Measurements from ENCODE around the gene SLC13A3. TPM values are rescaled to one million over a fixed set of nuclear protein-coding genes. Genes with fewer than 3 reads are reported as not detected.

Gene SLC13A3
- total and polyA plus RNA-seq, 4 donors: 1.5 to 10.7 (median 8.3) TPM

DNA sequence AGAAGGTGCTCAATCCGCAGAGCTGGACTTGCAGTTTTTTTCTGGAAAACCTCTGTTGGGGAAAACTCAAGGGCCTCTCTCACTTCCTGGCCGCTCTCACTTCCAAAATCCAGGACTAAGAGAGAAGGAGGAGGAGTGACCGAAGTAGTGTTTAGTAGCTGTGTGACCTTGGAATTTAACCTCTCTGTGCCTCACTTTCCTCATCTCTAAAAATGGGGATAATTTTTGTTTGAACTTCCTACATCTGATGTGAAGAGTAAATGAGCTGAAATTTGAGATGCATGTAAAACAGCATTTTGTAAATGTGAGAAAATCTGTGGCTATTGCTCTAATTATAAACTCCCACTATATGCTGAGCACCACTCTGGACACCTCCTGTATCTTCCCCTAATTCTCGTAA, 5.1 kb downstream of the SLC13A3 start:
- WGBS: 83% methylated on average over 4 of the region's 4 CpGs
- H3K9ac ChIP-seq (ENCODE audit: low read depth in 1 of 2, low read length in 2 of 2): no peak overlapping the region

DNA sequence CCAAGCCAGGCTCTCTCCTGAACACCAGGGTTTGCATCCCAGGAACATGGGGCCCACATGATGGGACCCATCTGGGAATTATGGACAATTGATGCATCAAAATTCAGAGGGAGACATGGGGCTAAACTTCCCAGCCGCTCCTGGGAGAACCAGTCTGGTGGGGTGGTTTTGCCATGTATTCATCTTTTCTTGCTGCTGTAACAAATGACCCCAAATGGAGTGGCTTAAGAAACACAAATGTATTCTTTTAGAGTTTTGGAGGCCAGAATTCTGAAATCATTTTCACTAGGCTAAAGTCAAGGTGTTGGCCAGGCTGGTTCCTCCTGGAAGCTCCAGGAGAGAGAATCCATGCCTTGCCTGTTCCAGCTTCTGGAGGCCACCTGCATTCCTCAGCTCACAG, 6.5 kb downstream of the SLC13A3 start:
- WGBS: 97% methylated on average over 1 of the region's 1 CpG

More for the DNA sequence above, 5.1 kb downstream of the SLC13A3 start:
- TF ChIP-seq, protein P1, sequence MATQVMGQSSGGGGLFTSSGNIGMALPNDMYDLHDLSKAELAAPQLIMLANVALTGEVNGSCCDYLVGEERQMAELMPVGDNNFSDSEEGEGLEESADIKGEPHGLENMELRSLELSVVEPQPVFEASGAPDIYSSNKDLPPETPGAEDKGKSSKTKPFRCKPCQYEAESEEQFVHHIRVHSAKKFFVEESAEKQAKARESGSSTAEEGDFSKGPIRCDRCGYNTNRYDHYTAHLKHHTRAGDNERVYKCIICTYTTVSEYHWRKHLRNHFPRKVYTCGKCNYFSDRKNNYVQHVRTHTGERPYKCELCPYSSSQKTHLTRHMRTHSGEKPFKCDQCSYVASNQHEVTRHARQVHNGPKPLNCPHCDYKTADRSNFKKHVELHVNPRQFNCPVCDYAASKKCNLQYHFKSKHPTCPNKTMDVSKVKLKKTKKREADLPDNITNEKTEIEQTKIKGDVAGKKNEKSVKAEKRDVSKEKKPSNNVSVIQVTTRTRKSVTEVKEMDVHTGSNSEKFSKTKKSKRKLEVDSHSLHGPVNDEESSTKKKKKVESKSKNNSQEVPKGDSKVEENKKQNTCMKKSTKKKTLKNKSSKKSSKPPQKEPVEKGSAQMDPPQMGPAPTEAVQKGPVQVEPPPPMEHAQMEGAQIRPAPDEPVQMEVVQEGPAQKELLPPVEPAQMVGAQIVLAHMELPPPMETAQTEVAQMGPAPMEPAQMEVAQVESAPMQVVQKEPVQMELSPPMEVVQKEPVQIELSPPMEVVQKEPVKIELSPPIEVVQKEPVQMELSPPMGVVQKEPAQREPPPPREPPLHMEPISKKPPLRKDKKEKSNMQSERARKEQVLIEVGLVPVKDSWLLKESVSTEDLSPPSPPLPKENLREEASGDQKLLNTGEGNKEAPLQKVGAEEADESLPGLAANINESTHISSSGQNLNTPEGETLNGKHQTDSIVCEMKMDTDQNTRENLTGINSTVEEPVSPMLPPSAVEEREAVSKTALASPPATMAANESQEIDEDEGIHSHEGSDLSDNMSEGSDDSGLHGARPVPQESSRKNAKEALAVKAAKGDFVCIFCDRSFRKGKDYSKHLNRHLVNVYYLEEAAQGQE (IDR thresholded peaks at IDR 0.05): no peak
- TF ChIP-seq NR2F2 (IDR thresholded peaks at IDR 0.05): no peak
- TF ChIP-seq HNF4A (conservative IDR thresholded peaks at IDR 0.05): no peak
- no peak for TF ChIP-seq FOXA2 (IDR thresholded peaks at IDR 0.05)
- TF ChIP-seq, protein P2, sequence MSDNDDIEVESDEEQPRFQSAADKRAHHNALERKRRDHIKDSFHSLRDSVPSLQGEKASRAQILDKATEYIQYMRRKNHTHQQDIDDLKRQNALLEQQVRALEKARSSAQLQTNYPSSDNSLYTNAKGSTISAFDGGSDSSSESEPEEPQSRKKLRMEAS (IDR thresholded peaks at IDR 0.05): no peak
- TF ChIP-seq FOXA1 (IDR thresholded peaks at IDR 0.05): no peak
- TF ChIP-seq, protein P3, sequence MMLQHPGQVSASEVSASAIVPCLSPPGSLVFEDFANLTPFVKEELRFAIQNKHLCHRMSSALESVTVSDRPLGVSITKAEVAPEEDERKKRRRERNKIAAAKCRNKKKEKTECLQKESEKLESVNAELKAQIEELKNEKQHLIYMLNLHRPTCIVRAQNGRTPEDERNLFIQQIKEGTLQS (IDR thresholded peaks at IDR 0.05): no peak
- no peak for TF ChIP-seq HNF4G (IDR thresholded peaks at IDR 0.05)
- TF ChIP-seq, protein P4, sequence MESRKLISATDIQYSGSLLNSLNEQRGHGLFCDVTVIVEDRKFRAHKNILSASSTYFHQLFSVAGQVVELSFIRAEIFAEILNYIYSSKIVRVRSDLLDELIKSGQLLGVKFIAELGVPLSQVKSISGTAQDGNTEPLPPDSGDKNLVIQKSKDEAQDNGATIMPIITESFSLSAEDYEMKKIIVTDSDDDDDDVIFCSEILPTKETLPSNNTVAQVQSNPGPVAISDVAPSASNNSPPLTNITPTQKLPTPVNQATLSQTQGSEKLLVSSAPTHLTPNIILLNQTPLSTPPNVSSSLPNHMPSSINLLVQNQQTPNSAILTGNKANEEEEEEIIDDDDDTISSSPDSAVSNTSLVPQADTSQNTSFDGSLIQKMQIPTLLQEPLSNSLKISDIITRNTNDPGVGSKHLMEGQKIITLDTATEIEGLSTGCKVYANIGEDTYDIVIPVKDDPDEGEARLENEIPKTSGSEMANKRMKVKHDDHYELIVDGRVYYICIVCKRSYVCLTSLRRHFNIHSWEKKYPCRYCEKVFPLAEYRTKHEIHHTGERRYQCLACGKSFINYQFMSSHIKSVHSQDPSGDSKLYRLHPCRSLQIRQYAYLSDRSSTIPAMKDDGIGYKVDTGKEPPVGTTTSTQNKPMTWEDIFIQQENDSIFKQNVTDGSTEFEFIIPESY (IDR thresholded peaks at IDR 0.05): no peak
- TF ChIP-seq JUND (IDR thresholded peaks at IDR 0.05): no peak
- no peak for DNase-seq (ENCODE audit: low spot score)
- no peak overlapping the region for H3K4me3 ChIP-seq (ENCODE audit: low read depth in 1 of 3, low read length in 3 of 3)
- no peak overlapping the region for H3K27ac ChIP-seq (ENCODE audit: low read depth in 1 of 2, low read length in 2 of 2)
- peaks cover 3 to 12% (median 7%) of the 10 kb centered on the region in 4 donors for H3K4me1 ChIP-seq (ENCODE audit: control insufficient read depth in 4 of 4, insufficient read depth in 4 of 4, low read length in 3 of 4)
- H3K9me3 ChIP-seq (ENCODE audit: control insufficient read depth in 4 of 4, low read length in 3 of 4): no peaks in the 10 kb centered on the region
- no peaks in the 10 kb centered on the region for H3K36me3 ChIP-seq (ENCODE audit: control insufficient read depth in 4 of 4, insufficient read depth in 3 of 4, low read depth in 1 of 4, low read length in 3 of 4)
- no peaks in the 10 kb centered on the region for H3K27me3 ChIP-seq (ENCODE audit: control insufficient read depth in 4 of 4, insufficient read depth in 4 of 4, low read length in 3 of 4)

More for the DNA sequence above, 6.5 kb downstream of the SLC13A3 start:
- H3K36me3 ChIP-seq (ENCODE audit: control insufficient read depth in 4 of 4, insufficient read depth in 3 of 4, low read depth in 1 of 4, low read length in 3 of 4): no peaks in the 10 kb centered on the region
- H3K4me1 ChIP-seq (ENCODE audit: control insufficient read depth in 4 of 4, insufficient read depth in 4 of 4, low read length in 3 of 4): peaks cover 3 to 19% (median 14%) of the 10 kb centered on the region in 4 donors
- no peak for DNase-seq (ENCODE audit: low spot score)
- H3K27ac ChIP-seq (ENCODE audit: low read depth in 1 of 2, low read length in 2 of 2): no peak overlapping the region
- H3K9me3 ChIP-seq (ENCODE audit: control insufficient read depth in 4 of 4, low read length in 3 of 4): no peaks in the 10 kb centered on the region
- no peaks in the 10 kb centered on the region for H3K27me3 ChIP-seq (ENCODE audit: control insufficient read depth in 4 of 4, insufficient read depth in 4 of 4, low read length in 3 of 4)
- no peak overlapping the region for H3K9ac ChIP-seq (ENCODE audit: low read depth in 1 of 2, low read length in 2 of 2)
- TF ChIP-seq HNF4A (conservative IDR thresholded peaks at IDR 0.05) (no peak), JUND (IDR thresholded peaks at IDR 0.05) (no peak), RXRA (IDR thresholded peaks at IDR 0.05) (no peak), HNF4G (IDR thresholded peaks at IDR 0.05) (no peak), RAD21 (IDR thresholded peaks at IDR 0.05) (no peak), YY1 (IDR thresholded peaks at IDR 0.05) (no peak), TAF1 (conservative IDR thresholded peaks at IDR 0.05) (no peak), EGR1 (IDR thresholded peaks at IDR 0.05; ENCODE audit: low read depth in 2 of 2) (no peak), NR2F2 (IDR thresholded peaks at IDR 0.05) (no peak), SP1 (IDR thresholded peaks at IDR 0.05) (no peak)
- TF ChIP-seq, protein P3 (IDR thresholded peaks at IDR 0.05): no peak
- TF ChIP-seq, protein P2 (IDR thresholded peaks at IDR 0.05): no peak
- TF ChIP-seq, protein P5, sequence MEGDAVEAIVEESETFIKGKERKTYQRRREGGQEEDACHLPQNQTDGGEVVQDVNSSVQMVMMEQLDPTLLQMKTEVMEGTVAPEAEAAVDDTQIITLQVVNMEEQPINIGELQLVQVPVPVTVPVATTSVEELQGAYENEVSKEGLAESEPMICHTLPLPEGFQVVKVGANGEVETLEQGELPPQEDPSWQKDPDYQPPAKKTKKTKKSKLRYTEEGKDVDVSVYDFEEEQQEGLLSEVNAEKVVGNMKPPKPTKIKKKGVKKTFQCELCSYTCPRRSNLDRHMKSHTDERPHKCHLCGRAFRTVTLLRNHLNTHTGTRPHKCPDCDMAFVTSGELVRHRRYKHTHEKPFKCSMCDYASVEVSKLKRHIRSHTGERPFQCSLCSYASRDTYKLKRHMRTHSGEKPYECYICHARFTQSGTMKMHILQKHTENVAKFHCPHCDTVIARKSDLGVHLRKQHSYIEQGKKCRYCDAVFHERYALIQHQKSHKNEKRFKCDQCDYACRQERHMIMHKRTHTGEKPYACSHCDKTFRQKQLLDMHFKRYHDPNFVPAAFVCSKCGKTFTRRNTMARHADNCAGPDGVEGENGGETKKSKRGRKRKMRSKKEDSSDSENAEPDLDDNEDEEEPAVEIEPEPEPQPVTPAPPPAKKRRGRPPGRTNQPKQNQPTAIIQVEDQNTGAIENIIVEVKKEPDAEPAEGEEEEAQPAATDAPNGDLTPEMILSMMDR (IDR thresholded peaks at IDR 0.05; ENCODE audit: low read depth, low read length, missing input control): no peak
- no peak overlapping the region for H3K4me3 ChIP-seq (ENCODE audit: low read depth in 1 of 3, low read length in 3 of 3)

Measured in liver (tissue), 9 donors.